HG02943 (cell line): ENCODE measurements around the gene GPRC5A.

Source experiments
- ATAC-seq: cut with Tn5 transposase; IDR thresholded peaks from one replicate; pipeline ENCODE4 v1.9.1; 2021; ENCODE audit warnings: mild to moderate bottlenecking, low read depth, moderate library complexity; ENCODE audit not compliant: unreplicated experiment

The GPRC5A gene

DNA sequence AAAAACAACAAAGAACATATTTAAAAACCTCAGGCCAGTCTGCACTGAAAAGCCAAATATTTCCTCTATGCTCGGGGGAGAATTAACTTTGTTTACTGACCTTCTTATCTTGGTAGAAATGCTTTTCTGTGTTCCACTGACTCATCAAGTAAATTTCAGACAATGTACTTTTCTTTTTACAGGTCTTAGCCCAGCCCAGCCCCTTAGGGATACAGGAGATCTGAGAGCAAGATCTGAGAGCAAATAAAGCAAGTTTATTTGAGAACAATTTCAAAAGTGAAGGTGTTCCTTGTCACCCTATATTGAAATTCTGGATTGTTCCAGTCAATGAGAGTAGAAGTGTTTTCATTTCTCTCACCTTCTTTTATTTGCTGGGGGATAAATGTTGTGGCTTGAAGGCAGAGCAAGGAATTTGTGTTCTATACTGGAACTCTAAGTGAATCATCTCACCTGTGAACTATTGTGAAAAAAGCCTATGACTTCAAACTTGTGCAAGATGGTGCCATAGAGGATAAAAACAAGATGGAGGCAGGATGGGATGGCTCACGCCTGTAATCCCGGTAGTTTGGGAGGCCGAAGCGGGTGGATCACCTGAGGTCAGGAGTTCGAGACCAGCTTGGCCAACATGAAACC lies 7.9 kb upstream of the GPRC5A start:
- no peak for ATAC-seq

DNA sequence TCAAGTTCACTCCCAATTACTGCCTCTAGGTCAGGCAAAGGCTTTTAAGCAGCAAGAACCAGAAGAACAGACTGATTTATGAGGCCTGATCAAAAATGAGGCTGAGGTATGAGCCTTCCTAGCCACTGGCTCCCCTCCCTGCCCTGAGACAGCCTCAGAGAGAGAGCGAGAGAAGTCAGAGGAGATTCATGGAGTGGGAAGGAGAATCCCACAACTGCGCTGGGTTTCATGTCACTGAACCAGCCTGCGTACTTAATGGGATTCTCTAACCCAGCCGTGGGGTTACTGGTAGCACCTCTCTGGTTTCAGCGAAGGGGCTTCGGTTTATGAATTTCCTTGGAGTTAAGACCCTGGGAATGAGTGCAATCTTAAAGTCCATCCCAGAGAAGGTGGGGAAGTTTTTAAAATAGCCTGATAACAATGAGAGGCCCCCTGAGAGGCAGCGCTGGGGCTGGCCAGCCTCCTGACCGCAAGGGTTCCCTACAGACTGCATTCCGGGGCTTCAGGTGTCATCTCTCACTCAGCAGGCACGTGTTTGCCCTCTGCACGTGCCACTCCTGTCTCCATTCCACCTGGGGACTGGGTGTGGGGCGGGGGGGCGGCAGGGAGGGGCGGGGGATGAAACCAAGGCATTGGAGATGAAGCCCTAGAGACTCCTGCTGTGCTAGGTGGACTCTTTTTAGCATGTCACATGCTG lies 6.1 kb upstream of the GPRC5A start:
- ATAC-seq: no peak

DNA sequence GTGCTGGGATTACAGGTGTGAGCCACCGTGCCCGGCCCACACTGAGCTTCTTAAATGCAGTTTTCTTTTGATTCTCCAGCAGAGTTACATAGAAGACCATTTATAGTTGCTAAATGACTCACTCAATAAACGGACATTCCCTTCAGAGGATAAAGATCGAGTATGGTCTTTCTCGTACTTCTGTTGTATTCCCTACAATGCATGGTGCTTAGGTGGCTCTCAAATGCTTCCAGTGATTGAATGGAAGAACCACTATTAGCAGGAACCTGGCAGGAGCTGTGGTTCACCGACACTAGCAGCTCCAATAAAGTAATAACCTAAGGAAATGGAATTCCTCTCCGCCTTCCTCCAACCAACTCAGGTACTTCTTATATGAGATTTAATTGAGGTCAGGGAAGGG lies 3.9 kb upstream of the GPRC5A start:
- no peak for ATAC-seq

DNA sequence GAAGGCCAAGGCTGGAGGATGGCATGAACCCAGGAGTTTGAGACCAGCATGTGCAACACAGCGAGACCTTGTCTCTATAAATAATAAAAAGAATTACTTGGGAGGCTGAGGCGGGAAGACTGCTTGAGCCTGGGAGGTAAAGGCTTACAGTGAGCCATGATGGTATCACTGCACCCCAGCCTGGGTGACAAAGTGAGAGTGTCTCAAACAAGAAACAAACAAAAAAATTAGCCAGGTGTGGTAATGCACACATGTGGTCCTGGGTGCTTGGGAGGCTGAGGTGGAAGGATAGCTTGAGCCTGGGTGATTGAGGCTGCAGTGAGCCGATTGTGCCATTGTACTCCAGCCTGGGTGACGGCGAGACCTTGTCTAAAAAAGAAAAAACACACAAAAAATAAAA lies 1.7 kb upstream of the GPRC5A start:
- no peak for ATAC-seq

DNA sequence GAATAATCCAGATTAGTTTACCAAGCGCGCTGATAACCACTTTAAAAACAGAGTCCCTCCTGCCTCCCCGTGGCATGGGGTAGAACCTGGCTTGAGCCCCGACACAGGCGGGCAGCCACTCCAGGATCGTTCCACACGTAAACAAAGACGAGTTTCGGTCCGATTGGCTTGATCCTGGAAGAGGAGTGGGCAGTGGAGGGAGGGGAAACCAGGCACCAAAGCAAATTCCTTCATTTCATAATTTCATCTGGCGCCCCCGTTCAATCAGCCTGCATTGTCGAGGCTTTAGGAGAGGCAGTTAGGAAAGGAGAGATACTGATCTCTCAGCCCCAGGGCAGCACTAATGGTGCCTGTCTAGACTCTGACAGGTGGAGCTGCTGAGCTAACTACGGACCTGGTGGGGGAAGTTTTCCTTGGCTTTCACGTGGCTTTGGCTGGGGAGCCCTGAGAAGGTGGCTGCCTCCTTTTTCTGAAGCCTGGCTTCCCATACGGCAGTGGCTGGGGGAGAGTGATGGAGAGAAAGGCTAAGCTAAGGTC lies 751 bp upstream of the GPRC5A start:
- no peak for ATAC-seq

DNA sequence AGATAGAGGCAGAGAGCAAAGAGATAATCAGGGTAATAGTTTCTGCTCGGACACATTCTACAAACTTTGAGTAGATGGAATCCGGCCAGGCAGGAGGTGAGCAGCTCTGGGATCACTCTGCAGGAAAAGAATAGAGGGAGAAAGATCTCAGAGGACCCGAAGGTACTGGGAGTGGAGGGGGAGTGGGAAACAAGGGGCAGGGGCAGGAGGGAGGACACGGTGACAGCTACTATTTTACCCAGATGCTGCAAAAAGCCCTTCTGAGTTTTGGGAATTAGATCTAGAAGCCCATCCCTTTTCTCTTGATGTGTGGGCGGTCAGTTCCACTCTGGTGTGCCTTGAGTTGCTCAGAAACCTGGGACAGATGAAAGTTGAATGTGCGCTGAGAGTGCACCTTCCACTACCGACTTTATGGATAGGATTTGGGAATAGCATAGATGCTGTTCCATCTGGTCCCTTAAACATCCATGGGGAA lies 556 bp downstream of the GPRC5A start:
- ATAC-seq: no peak

DNA sequence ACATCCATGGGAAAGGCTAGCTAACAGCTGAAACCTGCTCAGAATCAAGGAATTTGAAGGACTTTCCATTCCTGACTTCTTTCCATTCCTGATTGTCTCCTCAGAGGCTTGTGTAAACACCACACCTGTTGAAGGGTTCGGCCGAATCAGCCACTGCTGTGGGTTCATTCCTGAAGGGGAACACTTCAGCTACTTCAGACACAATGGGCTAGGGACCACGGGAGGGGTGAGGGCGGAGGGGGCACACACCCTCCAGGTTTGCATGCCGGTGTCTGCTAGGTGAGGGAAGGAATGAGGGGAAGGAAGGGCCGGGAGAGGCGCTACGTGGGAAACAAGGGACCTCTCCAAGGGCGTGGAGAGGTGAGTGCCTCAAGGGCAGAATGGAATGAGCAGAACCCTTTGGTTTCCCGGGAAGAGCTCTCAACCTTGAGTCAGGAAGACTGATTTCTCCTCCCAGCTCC lies 1.3 kb downstream of the GPRC5A start:
- no peak for ATAC-seq

DNA sequence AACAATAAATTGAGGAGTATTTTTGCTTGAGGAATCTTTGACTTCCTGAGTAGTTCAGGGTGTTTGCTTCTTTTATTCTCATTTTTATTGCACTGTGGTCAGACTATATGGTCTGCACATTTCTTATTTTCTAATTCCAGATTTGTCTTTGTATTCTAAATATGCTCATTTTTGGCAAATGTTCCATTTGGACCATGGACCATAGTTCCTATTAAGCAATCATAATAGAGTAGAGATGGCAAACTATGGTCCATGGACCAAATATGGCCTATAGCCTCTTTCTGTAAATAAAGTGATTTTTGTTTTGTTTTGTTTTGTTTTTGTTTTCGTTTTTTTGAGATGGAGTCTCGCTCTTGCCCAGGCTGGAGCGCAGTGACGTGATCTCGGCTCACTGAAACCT lies 2.1 kb downstream of the GPRC5A start:
- ATAC-seq: no peak

DNA sequence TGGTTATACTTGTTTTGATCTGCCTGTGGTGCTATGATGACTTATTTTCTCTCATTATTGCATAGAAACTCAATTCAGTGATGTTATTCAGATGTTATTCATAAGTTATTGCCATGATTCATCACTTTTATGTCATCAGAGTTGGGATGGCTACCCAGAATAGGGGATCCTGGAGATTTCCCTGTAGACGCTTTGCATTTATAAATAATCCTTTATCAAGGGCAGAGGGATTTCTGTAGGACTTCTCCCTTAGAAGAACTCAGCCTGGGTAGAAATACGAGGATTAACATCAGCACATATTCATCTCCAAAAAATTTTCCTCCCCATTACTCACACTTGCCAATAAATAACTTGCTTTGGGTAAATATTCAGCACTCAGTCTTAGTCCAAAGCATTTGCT lies 4.9 kb downstream of the GPRC5A start:
- ATAC-seq: no peak

DNA sequence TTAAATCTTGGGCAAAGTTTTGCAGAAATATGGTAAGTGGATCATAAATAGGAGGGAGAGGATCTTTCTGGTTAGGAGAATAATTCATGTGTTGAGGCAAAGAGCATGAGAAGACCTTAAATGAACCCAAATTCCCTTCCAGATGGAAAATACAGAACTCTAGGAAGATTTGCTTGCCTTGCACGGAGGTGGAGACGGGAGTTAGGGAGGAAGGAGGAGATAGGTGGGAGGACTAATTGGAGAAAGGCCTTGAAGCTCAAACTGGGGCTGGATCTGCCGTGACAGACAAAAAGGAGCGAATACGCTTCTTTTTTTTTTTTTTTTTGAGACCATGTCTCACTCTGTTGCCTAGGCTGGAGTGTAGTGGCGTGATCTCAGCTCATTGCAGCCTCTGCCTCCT lies 5.9 kb downstream of the GPRC5A start:
- no peak for ATAC-seq

DNA sequence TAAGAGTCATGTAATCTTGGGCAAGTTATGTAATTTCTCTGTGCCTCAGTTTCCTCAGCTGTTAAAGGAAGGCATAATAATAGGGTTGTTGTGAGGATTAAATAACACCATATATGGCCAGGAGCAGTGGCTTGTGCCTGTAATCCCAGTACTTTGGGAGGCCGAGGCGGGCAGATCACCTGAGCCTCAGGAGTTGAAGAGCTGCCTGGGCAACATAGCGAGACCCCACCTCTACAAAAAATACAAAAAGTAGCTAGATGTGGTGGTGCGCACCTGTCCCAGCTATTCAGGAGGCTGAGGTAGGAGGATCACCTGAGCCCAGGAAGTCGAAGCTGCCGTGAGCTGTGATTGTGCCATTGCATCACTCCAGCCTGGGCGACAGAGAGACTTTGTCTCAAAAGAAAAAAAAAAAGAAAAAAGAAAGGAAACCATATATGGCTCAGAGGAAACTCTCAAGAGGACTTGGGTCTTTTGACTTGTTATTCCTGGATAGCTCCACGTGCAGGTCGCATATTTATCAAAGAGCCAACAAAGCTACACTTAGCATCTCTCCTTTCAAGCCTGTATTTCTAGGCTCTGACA lies 6.9 kb downstream of the GPRC5A start:
- ATAC-seq: no peak

DNA sequence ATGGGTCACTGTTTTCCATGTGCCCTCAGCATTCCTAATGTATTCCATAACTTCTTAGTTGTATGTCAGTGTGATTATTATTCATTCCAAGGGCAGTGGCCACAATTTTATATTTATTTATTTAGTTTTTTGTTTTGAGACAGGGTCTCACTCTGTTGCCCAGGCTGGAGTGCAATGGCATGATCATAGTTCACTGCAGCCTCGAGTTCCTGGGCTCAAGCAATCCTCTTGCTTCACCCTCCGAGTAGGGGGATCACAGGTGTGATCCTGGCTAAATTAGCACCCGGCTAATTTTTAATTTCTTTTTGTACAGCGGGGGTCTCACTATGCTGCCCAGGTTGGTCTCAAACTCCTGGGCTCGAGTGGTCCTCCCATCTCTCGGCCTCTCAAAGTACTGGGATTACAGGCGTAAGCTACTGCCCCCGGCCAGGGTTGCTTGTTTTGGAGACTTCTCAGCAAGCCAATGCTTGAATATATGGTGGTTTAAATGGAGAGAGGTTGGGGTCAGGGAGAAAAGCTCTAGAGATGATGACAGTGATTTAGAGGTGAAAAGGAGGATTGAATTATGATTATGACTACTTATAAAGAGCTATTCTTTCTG lies 7.6 kb downstream of the GPRC5A start:
- no peak for ATAC-seq

DNA sequence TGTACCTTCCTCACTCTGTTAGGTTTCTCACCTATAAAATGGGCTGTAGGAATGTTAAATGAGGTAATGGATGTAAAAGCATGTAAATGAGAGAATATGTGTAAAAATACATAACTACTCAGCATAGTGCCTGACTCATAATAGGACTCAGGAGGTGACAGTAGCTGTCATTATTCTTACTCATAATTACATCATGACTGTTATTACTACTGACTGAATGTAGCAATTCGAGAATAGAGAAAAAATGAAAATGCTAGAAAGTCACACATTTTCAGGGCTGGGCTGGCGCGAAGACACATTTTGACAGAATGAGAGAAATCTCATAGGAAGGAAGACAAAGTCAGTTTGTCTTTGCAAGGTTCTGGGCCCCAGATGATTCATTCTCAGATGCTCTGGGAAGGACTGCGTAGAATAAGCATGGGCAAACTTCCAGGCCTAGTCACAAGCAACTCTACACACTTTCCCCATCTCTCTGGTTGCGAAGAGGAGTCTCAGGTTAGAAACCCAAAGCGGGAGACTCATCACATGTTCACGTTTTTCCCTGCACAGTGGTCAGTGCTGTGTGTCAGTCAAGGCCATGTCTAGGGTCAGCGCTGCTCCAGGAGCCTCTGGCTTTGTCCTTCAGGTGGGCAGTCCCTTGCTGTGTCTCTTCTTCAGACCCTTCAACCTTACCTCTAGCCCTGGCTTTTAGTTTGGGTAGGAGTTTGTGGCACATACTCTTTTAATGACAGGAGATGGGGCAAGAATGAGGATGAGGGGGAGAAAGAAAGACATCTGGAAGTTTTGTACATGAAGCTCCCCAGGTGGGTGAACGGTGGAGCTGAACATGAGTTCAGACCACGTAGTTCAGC lies 8.4 kb downstream of the GPRC5A start:
- no peak for ATAC-seq

DNA sequence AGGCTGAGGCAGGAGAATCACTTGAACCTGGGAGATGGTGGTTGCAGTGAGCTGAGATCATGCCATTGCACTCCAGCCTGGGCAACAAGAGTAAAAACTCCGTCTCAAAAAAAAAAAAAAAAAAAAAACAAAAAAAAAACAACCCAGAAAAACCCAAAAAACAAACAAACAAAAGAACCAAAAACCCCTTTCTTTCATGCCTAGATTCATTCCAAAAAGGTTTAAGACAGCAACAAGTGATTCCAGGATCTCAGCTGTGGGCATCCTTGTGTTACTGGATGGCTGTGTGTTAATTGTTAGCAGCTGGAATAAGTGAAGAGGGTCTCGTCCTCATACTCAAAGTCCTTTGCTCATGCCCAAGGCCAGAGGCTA lies 9.4 kb downstream of the GPRC5A start:
- no peak for ATAC-seq

DNA sequence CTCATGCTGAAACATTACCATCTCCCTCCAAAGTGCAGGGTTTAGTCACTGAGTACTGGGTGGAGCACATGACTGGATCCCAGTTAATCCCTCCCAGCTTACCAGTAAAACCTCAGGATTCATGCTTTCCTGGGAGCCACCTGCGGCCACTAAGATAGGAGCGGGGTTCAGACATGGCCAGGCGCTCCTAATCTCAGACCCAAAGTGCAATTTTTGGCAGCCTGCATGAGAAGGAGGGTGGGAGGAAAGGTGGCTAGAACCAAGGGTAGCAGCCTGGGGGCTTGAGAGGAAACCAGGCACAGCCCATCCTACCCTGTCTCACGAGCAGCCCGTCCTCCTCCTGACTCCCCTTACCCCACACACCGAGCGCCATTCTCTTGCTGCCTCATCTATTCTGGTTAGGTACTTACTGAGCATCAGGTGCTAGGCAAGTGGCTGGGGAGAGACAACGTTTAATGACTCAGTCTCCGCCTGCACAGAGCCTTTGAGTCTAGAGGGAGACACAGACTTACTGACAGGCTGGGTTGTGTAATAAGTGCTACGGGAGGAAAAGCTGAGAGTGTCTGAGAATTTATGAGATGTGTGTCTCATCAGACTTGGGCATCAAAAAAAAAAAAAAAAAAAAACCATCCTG lies 9.9 kb downstream of the GPRC5A start:
- ATAC-seq: no peak

DNA sequence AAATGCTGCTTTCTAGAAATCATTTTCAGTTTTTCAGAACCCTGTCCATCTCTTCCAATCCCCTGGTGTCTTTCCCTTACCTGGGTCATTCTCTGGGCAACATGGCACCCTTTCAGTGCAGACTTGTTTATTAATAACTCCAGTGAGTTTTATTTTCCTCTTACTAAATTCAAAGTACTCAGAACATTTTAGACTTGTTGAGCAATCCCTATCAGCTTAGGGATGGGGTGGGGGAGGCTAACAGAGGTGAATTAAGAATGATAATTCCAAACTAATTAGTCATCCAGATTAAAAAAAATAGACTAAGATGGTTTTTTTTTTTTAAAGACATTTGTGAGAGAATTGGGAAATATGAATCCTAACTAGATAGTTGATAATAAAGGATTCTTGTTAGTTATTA lies 10.7 kb downstream of the GPRC5A start:
- ATAC-seq: no peak

DNA sequence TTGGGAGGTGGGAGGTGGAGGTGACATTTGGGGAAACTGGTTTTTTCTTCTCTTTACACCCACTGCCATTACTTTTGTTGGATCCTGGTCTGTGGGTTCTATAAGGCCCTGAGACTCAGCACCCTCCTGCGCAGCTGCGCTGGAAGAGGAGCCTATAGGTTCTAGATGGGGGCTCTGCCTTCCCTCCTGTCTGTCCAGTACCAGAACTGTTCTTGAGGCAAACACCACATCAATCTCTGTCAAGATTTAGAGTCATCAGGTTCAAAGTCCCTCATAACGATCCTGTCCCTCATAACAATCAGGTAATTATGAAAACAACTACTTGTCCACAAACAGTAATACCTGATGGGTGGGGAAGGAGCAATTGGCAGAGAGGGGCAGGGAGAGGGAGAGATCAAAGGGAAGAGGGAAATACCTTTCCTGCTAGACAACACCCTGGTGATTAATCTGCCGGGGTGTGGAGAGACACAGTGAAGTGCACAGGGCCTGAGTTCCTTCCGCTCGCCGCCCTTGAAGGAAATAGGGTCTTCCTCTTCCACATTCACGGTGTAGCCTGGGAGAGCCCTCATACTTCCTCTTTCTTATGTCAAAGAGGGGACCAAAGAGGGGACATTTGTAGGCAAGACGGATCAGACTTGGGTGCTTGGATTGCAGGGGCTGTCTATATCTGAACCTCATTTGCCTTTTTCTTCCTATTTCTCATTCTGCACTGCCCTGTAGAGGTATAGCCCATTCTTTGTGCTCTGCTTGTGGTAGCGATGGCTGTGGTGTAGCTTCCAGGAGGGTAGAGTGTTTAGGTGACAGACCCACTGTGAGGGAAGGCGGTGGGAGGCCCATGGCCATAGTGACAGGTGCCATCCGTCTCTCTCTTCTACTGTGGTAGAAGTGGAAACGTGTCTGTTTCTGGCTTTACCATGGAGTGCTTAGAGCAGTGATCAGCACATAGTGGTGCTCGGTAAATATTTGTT lies 12.6 kb downstream of the GPRC5A start:
- no peak for ATAC-seq

DNA sequence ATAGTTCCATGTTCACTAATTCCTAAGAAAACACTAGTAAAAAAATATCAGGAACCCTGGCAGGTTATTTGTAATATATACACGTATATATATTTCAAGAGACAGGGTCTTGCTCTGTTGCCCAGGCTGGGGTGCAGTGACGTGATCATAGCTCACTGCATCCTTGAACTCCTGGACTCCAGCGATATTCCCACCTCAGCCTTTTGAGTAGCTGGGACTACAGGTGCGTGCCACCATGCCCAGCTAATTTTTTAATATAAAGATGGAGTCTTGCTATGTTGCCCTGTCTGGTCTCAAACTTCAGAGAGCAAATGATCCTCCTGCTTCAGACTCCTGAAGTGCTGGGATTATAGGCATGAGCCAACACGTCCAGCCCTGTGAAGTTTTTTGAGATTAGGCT lies 16.2 kb downstream of the GPRC5A start:
- no peak for ATAC-seq

DNA sequence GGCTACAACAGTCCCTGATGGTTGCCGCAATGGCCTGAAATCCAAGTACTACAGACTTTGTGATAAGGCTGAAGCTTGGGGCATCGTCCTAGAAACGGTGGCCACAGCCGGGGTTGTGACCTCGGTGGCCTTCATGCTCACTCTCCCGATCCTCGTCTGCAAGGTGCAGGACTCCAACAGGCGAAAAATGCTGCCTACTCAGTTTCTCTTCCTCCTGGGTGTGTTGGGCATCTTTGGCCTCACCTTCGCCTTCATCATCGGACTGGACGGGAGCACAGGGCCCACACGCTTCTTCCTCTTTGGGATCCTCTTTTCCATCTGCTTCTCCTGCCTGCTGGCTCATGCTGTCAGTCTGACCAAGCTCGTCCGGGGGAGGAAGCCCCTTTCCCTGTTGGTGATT lies 16.9 kb downstream of the GPRC5A start:
- no peak for ATAC-seq
